Measurements from ENCODE around the gene STAT6. TPM values are rescaled to one million over a fixed set of nuclear protein-coding genes. Genes with fewer than 3 reads are reported as not detected.
A peak's percentile ranks its signal among the peaks of the same experiment; 100 is the strongest.

STAT6 gene
- total RNA-seq, 1 donor from 2014 or later: 304 TPM

GRCh38 chr12:57095440-57095839, 15.7 kb downstream of the STAT6 start:
- no peaks in the 10 kb centered on the region for H3K9me3 Mint-ChIP-seq
- DNase-seq: no peak
- H3K4me3 Mint-ChIP-seq: no peak overlapping the region
- H3K27me3 Mint-ChIP-seq: no peaks in the 10 kb centered on the region
- H3K27ac Mint-ChIP-seq: peak overlapping the region; percentile 77
- H3K4me1 Mint-ChIP-seq: peaks cover 62% of the 10 kb centered on the region
- peaks cover 81% of the 10 kb centered on the region for H3K36me3 Mint-ChIP-seq (ENCODE audit: low read depth)
- intact Hi-C loops (cut with micrococcal nuclease): no loop called here

GRCh38 chr12:57094208-57095160, 16.7 kb downstream of the STAT6 start:
- Mint-ChIP-seq H3K27me3 (no peaks in the 10 kb centered on the region), H3K36me3 (ENCODE audit: low read depth) (peaks cover 78% of the 10 kb centered on the region), H3K9me3 (no peaks in the 10 kb centered on the region), H3K27ac (peak overlapping the region; percentile 76), H3K4me1 (peaks cover 65% of the 10 kb centered on the region), H3K4me3 (peak overlapping the region; percentile 96)
- no peak for DNase-seq
- intact Hi-C loops (cut with micrococcal nuclease): no loop called here

- intact Hi-C loops (cut with micrococcal nuclease): loop anchor here (1.0 to 2.0 kb wide), 2 partner anchors 15 to 24 kb away; partner anchors contain the start of gene NEMP1
- DNase-seq: peak; percentile 87
- H3K9me3 Mint-ChIP-seq: no peaks in the 10 kb centered on the region
- H3K4me3 Mint-ChIP-seq: peak overlapping the region; percentile 96
- no peaks in the 10 kb centered on the region for H3K27me3 Mint-ChIP-seq
- peaks cover 58% of the 10 kb centered on the region for H3K4me1 Mint-ChIP-seq
- H3K36me3 Mint-ChIP-seq (ENCODE audit: low read depth): peaks cover 71% of the 10 kb centered on the region
- peak overlapping the region; percentile 87 for H3K27ac Mint-ChIP-seq
Measured at GRCh38 chr12:57093415-57094207, 17.6 kb downstream of the STAT6 start.

GRCh38 chr12:57092876-57093414, 18.2 kb downstream of the STAT6 start:
- peaks cover 62% of the 10 kb centered on the region for H3K4me1 Mint-ChIP-seq
- peak overlapping the region; percentile 87 for H3K27ac Mint-ChIP-seq
- no peaks in the 10 kb centered on the region for H3K9me3 Mint-ChIP-seq
- peak overlapping the region; percentile 96 for H3K4me3 Mint-ChIP-seq
- no peaks in the 10 kb centered on the region for H3K27me3 Mint-ChIP-seq
- intact Hi-C loops (cut with micrococcal nuclease): loop anchor here (1.0 to 2.0 kb wide), 2 partner anchors 14 to 24 kb away; partner anchors contain the start of gene NEMP1
- DNase-seq: no peak
- H3K36me3 Mint-ChIP-seq (ENCODE audit: low read depth): peaks cover 69% of the 10 kb centered on the region

GRCh38 chr12:57092529-57092862, 18.7 kb downstream of the STAT6 start:
- H3K36me3 Mint-ChIP-seq (ENCODE audit: low read depth): peaks cover 67% of the 10 kb centered on the region
- no peaks in the 10 kb centered on the region for H3K27me3 Mint-ChIP-seq
- peak overlapping the region; percentile 87 for H3K27ac Mint-ChIP-seq
- DNase-seq: no peak
- no peaks in the 10 kb centered on the region for H3K9me3 Mint-ChIP-seq
- peaks cover 64% of the 10 kb centered on the region for H3K4me1 Mint-ChIP-seq
- peak overlapping the region; percentile 96 for H3K4me3 Mint-ChIP-seq
- intact Hi-C loops (cut with micrococcal nuclease): loop anchor here (2.0 kb wide), 1 partner anchor 14 kb away; the partner anchor contains the start of gene NEMP1

- peaks cover 64% of the 10 kb centered on the region for H3K4me1 Mint-ChIP-seq
- H3K27ac Mint-ChIP-seq: peak overlapping the region; percentile 34
- peak overlapping the region; percentile 96 for H3K4me3 Mint-ChIP-seq
- intact Hi-C loops (cut with micrococcal nuclease): loop anchor here (2.0 kb wide), 1 partner anchor 13 kb away; the partner anchor contains the start of gene NEMP1
- H3K9me3 Mint-ChIP-seq: no peaks in the 10 kb centered on the region
- DNase-seq: no peak
- peaks cover 62% of the 10 kb centered on the region for H3K36me3 Mint-ChIP-seq (ENCODE audit: low read depth)
- no peaks in the 10 kb centered on the region for H3K27me3 Mint-ChIP-seq
Measured at GRCh38 chr12:57091638-57092528, 19.3 kb downstream of the STAT6 start.

- H3K9me3 Mint-ChIP-seq: no peaks in the 10 kb centered on the region
- DNase-seq: no peak
- peak overlapping the region; percentile 30 for H3K27ac Mint-ChIP-seq
- H3K36me3 Mint-ChIP-seq (ENCODE audit: low read depth): peaks cover 55% of the 10 kb centered on the region
- peak overlapping the region; percentile 96 for H3K4me3 Mint-ChIP-seq
- H3K4me1 Mint-ChIP-seq: peaks cover 68% of the 10 kb centered on the region
- H3K27me3 Mint-ChIP-seq: no peaks in the 10 kb centered on the region
- intact Hi-C loops (cut with micrococcal nuclease): no loop called here
Measured at GRCh38 chr12:57090924-57091637, 20.1 kb downstream of the STAT6 start.

- intact Hi-C loops (cut with micrococcal nuclease): no loop called here
Measured at GRCh38 chr12:57090490-57090889, 20.7 kb downstream of the STAT6 start.

GRCh38 chr12:57089271-57090245, 21.6 kb downstream of the STAT6 start:
- Mint-ChIP-seq H3K36me3 (ENCODE audit: low read depth) (peaks cover 44% of the 10 kb centered on the region), H3K27me3 (no peaks in the 10 kb centered on the region), H3K4me1 (peaks cover 71% of the 10 kb centered on the region), H3K27ac (peak overlapping the region; percentile 89), H3K4me3 (peak overlapping the region; percentile 96), H3K9me3 (no peaks in the 10 kb centered on the region)
- intact Hi-C loops (cut with micrococcal nuclease): loop anchor here (5.0 kb wide), 1 partner anchor 452 kb away; no protein-coding TSS in a partner anchor
- DNase-seq: peak; percentile 88

More at GRCh38 chr12:57090490-57090889, 20.7 kb downstream of the STAT6 start:
- peaks cover 68% of the 10 kb centered on the region for H3K4me1 Mint-ChIP-seq
- DNase-seq: no peak
- H3K36me3 Mint-ChIP-seq (ENCODE audit: low read depth): peaks cover 50% of the 10 kb centered on the region
- no peaks in the 10 kb centered on the region for H3K27me3 Mint-ChIP-seq
- H3K9me3 Mint-ChIP-seq: no peaks in the 10 kb centered on the region
- H3K4me3 Mint-ChIP-seq: peak overlapping the region; percentile 96
- H3K27ac Mint-ChIP-seq: peak overlapping the region; percentile 30

GRCh38 chr12:57088354-57089270, 22.6 kb downstream of the STAT6 start, which contains the start of gene NAB2:
Gene NAB2 (plus strand): TSS chr12:57089114. CDS start chr12:57089272, 158 bp downstream.
- Mint-ChIP-seq H3K36me3 (ENCODE audit: low read depth) (peaks cover 39% of the 10 kb centered on the region), H3K4me1 (peaks cover 68% of the 10 kb centered on the region), H3K9me3 (no peaks in the 10 kb centered on the region), H3K4me3 (peak within 1 kb of the TSS; percentile 96), H3K27ac (peak within 1 kb of the TSS; percentile 97), H3K27me3 (no peaks in the 10 kb centered on the region)
- intact Hi-C loops (cut with micrococcal nuclease): loop anchor here (1.0 to 5.0 kb wide), 4 partner anchors 19 to 451 kb away; no protein-coding TSS in a partner anchor
- peak; percentile 98 for DNase-seq

All from activated CD4-positive, alpha-beta T cell treated with anti-CD3 and anti-CD28 coated beads, Interleukin-2, amount 10 ng/mL, durations not matched to agents 24 days and 14 days (primary cell).